K562 (cell line): ENCODE data around the gene SPCS3. TPM values are rescaled to one million over a fixed set of nuclear protein-coding genes. Genes with fewer than 3 reads are reported as not detected.

Source experiments
- ATAC-seq: fragments of 200-7000 bp; cut with Tn5 transposase; 3 replicates; pipeline ENCODE4 v1.9.1; 2020; ENCODE audit warnings: moderate library complexity
- BruUV-seq: library from RNA; stranded (reverse); fragments of 400-500 nt; replicated peaks from 2 replicates; lab custom pipeline; 2021; lab: Mats Ljungman, UMichigan
- CTCF ChIA-PET: fragments of 300-600 bp; formaldehyde crosslinking; extraction: SDS; loops from one replicate; lab custom pipeline; 2021; ENCODE audit warnings: low intra/inter-chr PET ratio; lab: Yijun Ruan, JAX
- POLR2A ChIA-PET: fragments of 300-600, 350-650 bp; sonication (Branson Sonifier 250); formaldehyde crosslinking; extraction: SDS; loops from one replicate; lab custom pipeline; 2021; ENCODE audit warnings: antibody characterized with exemption, inconsistent platforms; lab: Yijun Ruan, JAX
- DNase-seq, 4 experiments: peaks; one replicate each; pipeline versions ENCODE4 v3.0.0 to v3.0.0-alpha.2; 2011 to 2018; ENCODE audit warnings: low spot score in 3 of 4, mixed read lengths in 3 of 4; ENCODE audit errors: extremely low read depth in 1 of 4
- FAIRE-seq: peaks from 2 replicates; lab custom pipeline; 2011; peaks lifted over from hg19 to GRCh38; lab: Jason Lieb, UNC
- H2AFZ ChIP-seq: 2 replicates; pipeline ENCODE4 v1.6.0; 2011; ENCODE audit warnings: low read depth, low read length, control low read depth, inconsistent platforms
- H3K27ac ChIP-seq: fragments of 200-600 bp; 3 replicates; pipeline ENCODE4 v1.8.0; 2011; ENCODE audit warnings: low read depth, mild to moderate bottlenecking, control low read depth, inconsistent platforms, low read length, moderate library complexity, mixed read lengths; ENCODE audit errors: extremely low read depth
- H3K27me3 ChIP-seq, 2 experiments: fragments of 300-600 bp in 1 of 2; 2 replicates in 1 of 2; 3 replicates in 1 of 2; pipeline versions ENCODE4 v1.6.0 to v1.8.0; 2011; ENCODE audit warnings: inconsistent platforms in 2 of 2, low read length in 2 of 2, mild to moderate bottlenecking in 1 of 2, mixed read lengths in 1 of 2, moderate library complexity in 1 of 2; ENCODE audit not compliant: control insufficient read depth in 2 of 2, insufficient read depth in 2 of 2
- H3K36me3 ChIP-seq: fragments of 300-600 bp; 3 replicates; pipeline ENCODE4 v1.8.0; 2011; ENCODE audit warnings: mild to moderate bottlenecking, low read length, inconsistent platforms; ENCODE audit not compliant: control insufficient read depth, insufficient read depth
- H3K4me1 ChIP-seq, 2 experiments: fragments of 200-600 bp in 1 of 2; replicated peaks in 1 of 2; 2 replicates in 1 of 2; 3 replicates in 1 of 2; pipeline versions ENCODE4 v1.5.1 to v1.8.0; 2011; ENCODE audit warnings: inconsistent platforms in 2 of 2, low read length in 2 of 2, mild to moderate bottlenecking in 1 of 2, mixed read lengths in 1 of 2, moderate library complexity in 1 of 2; ENCODE audit not compliant: control insufficient read depth in 2 of 2, insufficient read depth in 2 of 2
- H3K4me2 ChIP-seq: 2 replicates; pipeline ENCODE4 v1.6.1; 2011; ENCODE audit warnings: low read length, control low read depth, inconsistent platforms, mixed read lengths; ENCODE audit not compliant: insufficient read depth
- H3K4me3 ChIP-seq: fragments of 200-600 bp; sonication (generic), shearing (Covaris generic); 2 replicates; pipeline ENCODE4 v1.5.1; 2016; ENCODE audit warnings: control low read depth, inconsistent platforms
- H3K79me2 ChIP-seq: fragments of 200-600 bp; 3 replicates; pipeline ENCODE4 v1.8.0; 2011; ENCODE audit warnings: low read length, inconsistent platforms; ENCODE audit not compliant: control insufficient read depth, insufficient read depth
- H3K9ac ChIP-seq, 2 experiments: 2 replicates each; pipeline versions ENCODE4 v1.6.0 to v1.6.1; 2011; ENCODE audit warnings: low read depth in 2 of 2, low read length in 2 of 2, control low read depth in 1 of 2, inconsistent platforms in 1 of 2, mild to moderate bottlenecking in 1 of 2, mixed read lengths in 1 of 2; ENCODE audit not compliant: insufficient read depth in 1 of 2
- H3K9me1 ChIP-seq: one replicate; pipeline ENCODE4 v1.6.0; 2011; ENCODE audit warnings: inconsistent platforms, mild to moderate bottlenecking, low read length, moderate library complexity; ENCODE audit not compliant: control insufficient read depth, insufficient read depth
- H3K9me3 ChIP-seq: replicated peaks from 2 replicates; pipeline ENCODE4 v1.5.1; 2011; ENCODE audit warnings: low read depth, low read length, inconsistent platforms; ENCODE audit not compliant: control insufficient read depth, insufficient read depth
- H4K20me1 ChIP-seq: replicated peaks from 2 replicates; pipeline ENCODE4 v1.6.1; 2011; ENCODE audit warnings: low read length, inconsistent platforms, mixed read lengths; ENCODE audit not compliant: control insufficient read depth, insufficient read depth
- CHAMP1 ChIP-seq: fragments of 450-650 bp; IDR thresholded peaks from 2 replicates; pipeline ENCODE4 v1.6.1; 2016; ENCODE audit warnings: mild to moderate bottlenecking
- DACH1 ChIP-seq: fragments of 450-650 bp; IDR thresholded peaks from 2 replicates; pipeline ENCODE4 v1.6.1; 2018; ENCODE audit not compliant: partially characterized antibody
- FUS ChIP-seq: fragments of 200-400 bp; formaldehyde crosslinking; optimal IDR thresholded peaks from 2 replicates; pipeline ENCODE3; 2017; ENCODE audit warnings: low read depth, low read length
- IFI16 ChIP-seq: fragments of 250-450 bp; sonication (Bioruptor Pico); IDR thresholded peaks from 2 replicates; pipeline ENCODE4 v2.1.2; 2022; ENCODE audit warnings: mild to moderate bottlenecking, inconsistent platforms
- MIER1 ChIP-seq: fragments of 450-650 bp; IDR thresholded peaks from 2 replicates; pipeline ENCODE4 v1.6.1; 2016; ENCODE audit warnings: antibody characterized with exemption, mild to moderate bottlenecking, low read depth
- RFX7 ChIP-seq: fragments of 250-450 bp; sonication (Bioruptor Pico); IDR thresholded peaks from 2 replicates; pipeline ENCODE4 v1.5.1; 2021; ENCODE audit warnings: mild to moderate bottlenecking
- TCF15 ChIP-seq: fragments of 250-450 bp; sonication (Bioruptor Pico); IDR thresholded peaks from 2 replicates; pipeline ENCODE4 v1.8.0; 2022; ENCODE audit warnings: moderate library complexity, mild to moderate bottlenecking, inconsistent platforms
- THAP7 ChIP-seq: fragments of 250-450 bp; sonication (Bioruptor Pico); IDR thresholded peaks from 2 replicates; pipeline ENCODE4 v1.5.0; 2021
- ZNF253 ChIP-seq: fragments of 250-450 bp; sonication (Bioruptor Pico); conservative IDR thresholded peaks from 2 replicates; pipeline ENCODE4 v1.6.1; 2021; ENCODE audit warnings: mild to moderate bottlenecking
- ZNF280B ChIP-seq: fragments of 250-450 bp; sonication (Bioruptor Pico); IDR thresholded peaks from 2 replicates; pipeline ENCODE4 v1.5.1; 2021; ENCODE audit warnings: mild to moderate bottlenecking
- ZNF518B ChIP-seq: fragments of 250-450 bp; sonication (Bioruptor Pico); IDR thresholded peaks from 2 replicates; pipeline ENCODE4 v1.5.0; 2021; ENCODE audit warnings: mild to moderate bottlenecking, moderate library complexity
- WGBS: fragments of 100-300 bp; shearing (Covaris generic); methylation state at CpG from one replicate; pipeline ENCODE4 v1.1.6; 2016; ENCODE audit warnings: low coverage, mixed read lengths; ENCODE audit not compliant: insufficient coverage; ENCODE audit errors: missing lambda C conversion rate; 5-methylcytosine and 5-hydroxymethylcytosine counted together
- in situ Hi-C: fragments of 300-500 bp; cut with MboI; formaldehyde crosslinking; loops from 4 replicates; pipeline ENCODE4 v1.15.0; 2018; ENCODE audit warnings: inconsistent platforms, mixed read lengths
- intact Hi-C: fragments of 100-400 bp; cut with micrococcal nuclease; formaldehyde crosslinking; loops from 2 replicates; pipeline ENCODE4 v1.14.2; 2022
- polyA plus RNA-seq, 8 experiments: library from polyadenylated mRNA; depleted of rRNA in 4 of 8; stranded (reverse) in 5 of 8; unstranded in 3 of 8; fragments of >200 nt; fragmentation: Nextera tagmentation in 2 of 8; fragmentation: Illumina TruSeq in 1 of 8; extraction: Ambion mirVana in 2 of 8; extraction: Trizol in 1 of 8; gene quantifications; 2 replicates each; pipeline versions ENCODE4 v1.2.1 to v1.2.3, GENCODE V29; 2011 to 2014; ENCODE audit warnings: inconsistent platforms in 1 of 8, missing spikeins in 1 of 8
- total RNA-seq, 7 experiments: library from RNA; depleted of rRNA in 6 of 7; stranded (reverse); fragments of >200 nt in 6 of 7; fragmentation: Illumina TruSeq in 2 of 7; extraction: Trizol in 2 of 7; gene quantifications; 2 replicates each; pipeline versions ENCODE4 v1.2.1 to v1.2.3, GENCODE V29; 2011 to 2021; ENCODE audit warnings: low replicate concordance in 1 of 7

Gene SPCS3
- total and polyA plus RNA-seq, 9 of the 15 experiments (the other 6 are each of a cell fraction or from before 2014, with no cell fraction given), result 64.6 to 196 (median 85.4) TPM

- 32% methylated on average over 4 of the region's 4 CpGs for WGBS
- no TSS peak for BruUV-seq
- Histone ChIP-seq H3K79me2 (no peaks in the 10 kb centered on the region), H3K36me3 (no peaks in the 10 kb centered on the region), H3K9ac (no peak overlapping the region), H2AFZ (no peak overlapping the region), H3K27ac (no peak overlapping the region), H3K4me3 (no peak overlapping the region), H3K27me3 (no peaks in the 10 kb centered on the region), H3K4me1 (no peaks in the 10 kb centered on the region), H3K9me1 (no peaks in the 10 kb centered on the region), H3K9me3 (no peaks in the 10 kb centered on the region), H4K20me1 (no peaks in the 10 kb centered on the region), H3K4me2 (no peak overlapping the region)
- POLR2A ChIA-PET, result interaction anchor here (1.1 to 1.2 kb wide), 2 partner anchors 18 to 58 kb away, joined by 3 read pairs; no protein-coding TSS in a partner anchor
- in situ Hi-C loops (no loop called here), intact Hi-C loops (no loop called here)
- no peak for ATAC-seq
- FAIRE-seq, result no peak
- DNase-seq, result no peak
- CTCF ChIA-PET, result no interaction called here
- TF ChIP-seq IFI16 (CRISPR knock-in tag) (no peak), CHAMP1 (no peak), ZNF253 (CRISPR knock-in tag) (no peak), TCF15 (CRISPR knock-in tag) (no peak), ZNF518B (no peak), THAP7 (CRISPR knock-in tag) (no peak), MIER1 (no peak), ZNF280B (CRISPR knock-in tag) (no peak), FUS (no peak), RFX7 (CRISPR knock-in tag) (no peak), DACH1 (no peak)
Measured at GRCh38 chr4:176273736-176274135, 46.0 kb upstream of the SPCS3 start.
